Right renal cortex interstitium (tissue), 3 donors: ENCODE results near the gene RNASE11. TPM values are rescaled to one million over a fixed set of nuclear protein-coding genes. Genes with fewer than 3 reads are reported as not detected.
"Not testable (repeated sequence)": the region's sequence is repeated elsewhere in the genome, so short reads cannot be mapped to it uniquely, and the experiment has no call there.

Experiments
- DNase-seq, 3 donors: peaks; one replicate each; pipeline ENCODE4 v3.0.0-alpha.2; 2013; ENCODE audit warnings: low read depth in 3 of 3, low spot score in 2 of 3
- polyA plus RNA-seq, 3 donors: library from polyadenylated mRNA; unstranded; fragments of 120-200 nt; gene quantifications; one replicate each; pipeline ENCODE4 v1.2.1, GENCODE V29; 2013; ENCODE audit not compliant: insufficient read length in 3 of 3

Gene RNASE11
- polyA plus RNA-seq, 3 donors = not detected

DNA sequence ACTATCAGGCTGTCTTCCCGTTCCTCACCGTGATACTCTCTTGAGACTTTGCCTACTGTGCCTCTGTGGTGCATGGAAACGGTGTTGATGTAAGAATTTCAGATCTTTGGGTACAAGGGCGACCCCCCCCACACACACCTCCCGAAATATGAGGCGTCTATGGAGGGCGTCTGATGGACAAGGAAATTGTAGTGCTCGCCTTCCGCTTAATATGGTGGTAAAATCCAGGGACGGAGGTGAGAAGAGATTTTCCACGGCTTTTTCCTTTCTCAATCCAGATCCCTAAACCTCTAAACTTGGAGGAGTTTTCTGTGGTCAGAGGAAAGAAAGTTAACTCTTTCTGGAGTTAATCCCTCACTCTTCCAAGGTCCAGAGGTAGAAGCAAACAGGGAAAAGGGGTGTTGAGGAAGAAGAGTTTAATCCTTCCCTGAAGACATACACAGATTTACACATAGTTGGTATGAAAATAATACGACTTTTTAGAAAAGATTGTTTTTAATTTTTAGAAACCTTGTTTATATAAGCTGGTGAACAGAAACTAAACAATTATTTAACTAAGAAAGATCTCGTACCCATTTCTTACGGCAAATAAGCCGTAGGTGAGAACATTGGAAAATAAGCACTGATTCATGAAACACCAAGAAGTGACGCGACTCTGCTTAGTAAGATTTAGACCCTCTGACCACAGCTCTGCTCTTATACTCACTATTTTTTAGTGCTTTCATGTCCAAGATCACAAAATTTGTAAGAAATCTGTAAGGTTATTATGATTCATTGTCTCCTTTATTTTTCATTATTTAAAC lies 26.4 kb upstream of the RNASE11 start:
- DNase-seq = no peak

DNA sequence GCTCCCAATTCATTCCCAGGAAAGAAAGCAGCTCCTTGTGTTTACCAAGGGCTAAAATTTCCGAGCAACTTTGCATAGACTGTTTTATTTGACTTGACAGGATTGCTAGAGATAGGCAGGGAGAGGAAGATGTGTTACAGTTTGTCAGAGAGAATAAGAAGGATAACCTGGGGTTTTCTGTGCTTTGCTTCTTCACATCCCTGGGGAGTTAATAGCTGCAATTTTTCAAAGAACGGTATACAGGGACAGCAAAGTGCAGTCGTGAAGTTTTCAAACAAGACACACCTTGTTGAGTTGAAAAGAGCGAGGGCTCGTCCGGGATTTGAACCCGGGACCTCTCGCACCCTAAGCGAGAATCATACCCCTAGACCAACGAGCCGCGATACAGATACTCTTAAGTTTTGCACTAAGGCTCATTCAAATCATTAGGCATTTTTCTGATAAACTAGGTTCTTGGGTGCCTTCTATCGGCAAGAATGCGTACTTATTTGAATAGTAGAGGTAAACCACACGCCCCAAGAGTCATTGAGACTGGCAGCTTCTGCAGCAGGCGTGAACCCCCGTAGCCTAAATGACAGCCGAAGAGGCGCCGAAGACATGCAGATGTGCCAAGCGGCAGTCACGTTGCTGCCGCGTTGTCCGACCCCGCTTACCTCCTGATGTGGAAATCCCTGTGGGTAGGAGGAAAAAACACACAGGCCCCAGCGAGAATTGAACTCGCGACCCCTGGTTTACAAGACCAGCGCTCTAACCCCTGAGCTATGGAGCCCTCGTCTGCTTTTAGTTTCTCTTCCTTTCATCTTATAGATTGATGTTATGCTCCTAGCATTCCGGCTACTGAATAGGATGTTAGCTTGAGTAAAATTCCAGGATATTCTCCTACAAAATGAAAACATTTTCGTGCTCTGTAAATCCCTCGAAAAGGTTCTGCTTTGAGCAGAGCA lies 25.6 kb upstream of the RNASE11 start:
- DNase-seq = peak; percentile 89 to 96 (median 89)

DNA sequence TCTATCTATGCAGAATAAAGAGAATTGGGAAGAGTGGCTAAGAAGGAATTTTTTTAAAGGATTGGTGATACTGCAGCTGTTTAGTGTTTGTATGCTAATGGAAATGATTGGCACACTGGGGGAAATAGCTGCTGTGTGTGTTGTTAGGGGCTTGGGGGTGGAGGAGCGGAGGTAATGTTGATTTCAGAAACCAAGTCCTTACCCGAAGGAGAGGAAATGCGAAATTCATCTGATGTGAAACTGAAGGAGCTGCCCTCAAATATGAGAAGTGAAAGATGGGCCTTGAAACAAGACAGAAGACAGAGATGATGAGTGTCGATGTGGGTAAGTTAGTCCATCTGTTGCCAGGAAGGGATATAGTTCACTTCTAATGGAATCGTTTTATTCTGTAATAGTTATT lies 24.6 kb upstream of the RNASE11 start:
- DNase-seq = no peak

DNA sequence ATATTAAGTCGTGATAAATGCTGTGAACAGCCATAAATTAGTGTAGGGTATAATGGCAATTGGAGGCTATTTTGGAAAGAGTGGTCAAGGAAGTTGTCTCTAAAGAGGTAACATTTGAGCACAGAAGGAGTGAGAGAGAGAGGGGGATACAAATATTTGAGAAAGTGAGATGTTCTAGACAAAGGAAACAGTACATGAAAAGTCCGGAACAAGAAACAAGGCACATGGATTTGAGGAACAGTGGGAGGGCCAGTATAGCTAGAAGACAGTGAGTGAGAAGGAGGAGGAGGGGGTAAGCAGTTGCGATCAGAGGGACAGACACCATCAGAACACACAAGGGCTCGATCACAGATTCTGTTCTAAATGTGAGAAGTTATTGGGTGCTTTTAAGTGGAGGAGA lies 23.5 kb upstream of the RNASE11 start:
- no peak for DNase-seq

DNA sequence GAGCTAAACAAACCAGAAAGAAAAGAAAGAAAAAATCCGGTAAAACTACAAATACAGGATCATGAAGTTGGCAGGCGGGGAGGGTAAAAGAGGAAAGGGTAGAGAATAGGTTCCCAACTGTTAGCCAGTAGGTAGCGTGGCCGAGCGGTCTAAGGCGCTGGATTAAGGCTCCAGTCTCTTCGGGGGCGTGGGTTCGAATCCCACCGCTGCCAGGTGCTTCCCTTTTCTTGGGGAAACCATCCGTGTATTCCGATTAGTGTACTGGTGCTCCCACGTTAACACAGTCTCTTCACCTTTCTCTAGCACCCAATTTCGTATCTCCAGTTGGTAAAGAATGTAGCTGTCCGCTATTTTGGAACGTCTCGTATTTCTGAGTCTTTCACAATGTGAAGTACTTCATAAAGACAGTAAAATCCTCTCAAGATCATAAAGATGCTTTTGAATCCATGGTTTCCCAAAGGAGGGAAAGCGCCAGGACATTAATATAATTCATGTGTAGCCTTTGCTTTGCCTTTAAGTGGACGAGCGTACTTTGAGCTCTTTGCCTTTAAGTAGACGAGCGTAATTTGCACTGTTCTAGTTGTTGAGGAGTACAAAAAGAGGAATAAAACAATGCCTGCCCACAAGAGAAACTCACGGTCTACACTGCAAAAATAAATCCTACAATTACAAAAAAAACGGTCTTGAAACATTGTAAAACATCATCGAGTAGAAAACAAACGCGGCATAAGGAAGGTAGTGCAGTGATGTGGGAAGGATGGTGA lies 22.4 kb upstream of the RNASE11 start:
- DNase-seq = no peak

DNA sequence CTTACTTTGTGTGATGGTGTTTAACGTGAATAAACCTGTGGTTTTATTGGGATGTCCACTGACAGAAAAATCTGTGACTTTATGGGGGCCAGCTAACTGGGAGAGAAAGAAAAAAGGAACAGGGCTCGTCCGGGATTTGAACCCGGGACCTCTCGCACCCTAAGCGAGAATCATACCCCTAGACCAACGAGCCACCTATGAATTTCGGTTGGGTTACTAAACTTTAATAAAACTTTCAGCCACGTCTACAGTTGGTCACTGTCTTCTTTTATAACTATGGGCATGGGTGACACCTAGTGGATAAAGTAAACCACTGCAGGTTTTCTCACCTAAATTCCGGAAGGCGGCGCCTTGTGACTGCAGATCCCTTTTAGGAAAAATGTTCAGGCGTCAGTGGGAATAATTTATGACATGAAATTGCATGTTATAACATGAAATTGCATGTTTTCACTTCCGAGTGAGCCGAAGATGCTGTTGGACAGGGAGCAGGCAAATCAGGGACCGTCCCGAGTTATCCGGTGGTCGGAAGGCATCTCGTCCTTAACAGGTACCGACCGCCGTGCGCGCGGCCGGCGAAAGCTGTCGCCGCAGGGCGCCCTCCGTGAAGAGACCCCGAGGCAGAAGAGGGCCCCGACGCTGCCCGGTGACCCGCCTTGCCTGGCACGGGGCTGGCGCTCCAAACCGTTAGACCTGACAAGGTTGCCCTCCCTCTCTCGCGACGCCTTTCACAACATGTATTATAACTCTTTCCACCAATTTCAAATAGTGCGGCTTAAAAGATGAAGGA lies 21.6 kb upstream of the RNASE11 start:
- peak in 1 of 3 donors; percentile 93 for DNase-seq

GRCh38 chr14:20608383-20609110 lies 20.7 kb upstream of the RNASE11 start:
- DNase-seq = no peak

GRCh38 chr14:20607617-20608016 lies 19.8 kb upstream of the RNASE11 start:
- DNase-seq = no peak

- no peak for DNase-seq
Measured at GRCh38 chr14:20606902-20607242, 19.1 kb upstream of the RNASE11 start.

GRCh38 chr14:20606190-20606901 lies 18.5 kb upstream of the RNASE11 start:
- no peak for DNase-seq

DNA sequence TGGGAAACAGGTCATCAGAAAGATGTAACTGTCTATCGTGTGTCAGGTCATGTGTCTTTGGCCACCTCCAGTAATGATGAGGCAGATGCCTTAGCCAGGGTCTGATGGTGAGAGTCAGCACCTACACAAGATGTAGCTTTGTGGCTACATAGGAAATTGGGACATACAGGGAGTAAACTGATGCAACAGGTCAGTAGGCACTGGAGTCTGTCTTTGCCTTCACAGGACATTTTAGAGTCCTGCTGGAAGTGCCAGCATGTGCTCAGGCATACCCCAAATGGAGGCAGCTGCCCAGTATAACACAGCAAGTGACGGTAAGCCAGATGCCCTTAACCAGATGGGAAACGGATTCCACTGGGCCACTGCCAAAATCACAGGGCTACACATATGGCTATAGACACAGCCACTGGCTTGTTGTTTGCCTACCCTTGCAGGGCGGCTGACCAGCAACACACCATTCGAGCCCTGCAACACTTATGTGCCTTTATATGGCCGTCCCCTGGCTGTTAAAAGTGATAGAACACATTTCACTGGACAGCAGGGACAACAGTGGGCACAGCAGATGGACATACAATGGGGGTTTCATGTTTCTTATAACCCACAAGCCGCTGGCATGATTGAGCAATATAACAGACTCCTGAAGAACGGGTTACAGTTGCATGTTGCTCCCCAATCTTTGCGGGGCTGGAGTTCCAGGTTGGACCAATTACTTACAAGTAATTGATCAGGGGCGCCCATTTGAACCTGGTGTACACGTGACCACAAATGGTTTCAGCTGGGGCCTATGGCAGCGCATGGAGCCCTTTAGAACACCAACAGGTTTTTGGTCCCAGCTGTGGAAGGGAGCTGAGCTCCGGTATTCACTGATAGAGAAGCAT lies 16.3 kb upstream of the RNASE11 start:
- no peak for DNase-seq

DNA sequence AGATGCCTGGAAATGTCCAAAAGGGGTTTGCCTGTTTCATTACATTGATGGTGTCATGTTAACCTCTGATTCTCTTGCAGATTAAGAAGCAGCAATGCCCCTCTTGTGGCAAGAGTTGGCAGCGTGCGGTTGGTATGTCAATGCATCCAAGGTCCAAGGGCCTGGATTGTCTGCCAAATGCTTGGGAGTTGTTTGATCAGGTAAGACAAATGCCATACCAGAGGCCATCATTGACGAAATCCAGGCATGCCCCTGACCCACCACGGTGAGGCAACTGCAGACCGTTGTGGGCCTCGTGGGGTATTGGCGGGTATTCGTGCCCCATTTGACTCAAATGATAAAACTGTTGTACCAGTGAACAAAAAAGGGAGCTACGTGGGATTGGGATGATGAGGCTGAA lies 14.8 kb upstream of the RNASE11 start:
- DNase-seq = no peak

DNA sequence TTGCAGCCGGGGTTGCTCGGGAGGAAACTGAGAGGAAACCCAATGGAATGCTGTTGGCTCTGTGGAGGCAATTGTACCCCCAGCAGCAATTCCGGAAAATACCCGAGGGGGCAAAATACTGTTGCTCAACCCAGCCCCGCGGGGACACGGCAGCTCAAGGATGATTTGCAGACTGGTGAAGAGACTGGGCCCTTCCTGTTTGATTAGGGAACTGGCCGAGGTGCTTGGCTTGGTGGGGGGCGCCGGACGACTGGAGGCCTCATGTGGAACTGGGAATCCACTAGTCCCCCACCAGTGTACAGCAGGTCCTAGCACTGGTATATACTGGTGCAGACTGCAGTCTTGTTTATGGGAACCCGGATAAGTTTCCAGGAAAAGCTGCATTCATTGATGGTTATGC lies 13.7 kb upstream of the RNASE11 start:
- no peak for DNase-seq

- DNase-seq = no peak
Measured at GRCh38 chr14:20597108-20597507, 9.3 kb upstream of the RNASE11 start.

- DNase-seq = not testable (repeated sequence)
Measured at GRCh38 chr14:20595726-20596125, 7.9 kb upstream of the RNASE11 start.

- DNase-seq = no peak
Measured at GRCh38 chr14:20592574-20592973, 4.8 kb upstream of the RNASE11 start.

GRCh38 chr14:20591235-20591634 lies 3.4 kb upstream of the RNASE11 start, which contains the start of gene RNASE12:
TSS of gene RNASE12 (minus strand) at chr14:20591376. CDS start at chr14:20590723, 653 bp downstream.
- no peak for DNase-seq

DNA sequence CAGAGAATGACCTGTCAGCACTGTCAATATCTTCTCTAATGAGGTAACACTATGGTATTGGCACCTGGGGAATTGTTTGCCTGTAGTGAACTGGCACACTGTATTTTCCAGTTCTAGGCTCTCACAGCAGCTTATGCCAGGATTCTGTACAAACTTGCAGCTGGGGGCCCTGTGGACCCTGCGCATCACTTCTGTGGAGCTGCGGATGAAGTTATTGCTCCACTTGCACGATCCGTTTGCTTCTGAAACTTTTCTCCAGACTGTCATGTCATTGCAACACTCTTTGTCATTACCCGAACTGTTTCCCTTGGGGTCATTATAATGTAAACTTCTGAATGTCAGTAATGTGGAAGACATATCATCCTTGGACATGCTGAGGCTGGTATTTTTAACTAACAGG lies 3.9 kb downstream of the RNASE11 start:
- DNase-seq = no peak
